Omental fat pad (tissue), 4 donors: ENCODE results near the gene HOXA4. TPM values are rescaled to one million over a fixed set of nuclear protein-coding genes. Genes with fewer than 3 reads are reported as not detected.

ENCODE experiments used
- ATAC-seq: fragments of 150-250 bp; one replicate; pipeline ENCODE4 v1.9.1; 2016; ENCODE audit warnings: mild to moderate bottlenecking, moderate library complexity; ENCODE audit not compliant: low FRiP score
- DNase-seq: peaks from one replicate; pipeline ENCODE4 v3.0.0-alpha.2; 2019; ENCODE audit warnings: low spot score
- CTCF ChIP-seq, 3 donors: fragments of 450-650 bp; IDR thresholded peaks; one replicate each; pipeline ENCODE4 v1.5.1; 2016 to 2017; ENCODE audit warnings: antibody characterized with exemption in 3 of 3, mild to moderate bottlenecking in 3 of 3, moderate library complexity in 2 of 3
- total RNA-seq, 4 donors: library from RNA; depleted of rRNA; stranded (reverse); fragments of >200 nt; gene quantifications; one replicate each; pipeline ENCODE4 v1.1.0, GENCODE V29; 2016

The HOXA4 gene
- total RNA-seq, 4 donors from 2014 or later: 1.6 to 5.7 (median 3.1) TPM

- ATAC-seq (no peak), DNase-seq (peak; percentile 20)
- TF ChIP-seq CTCF (IDR thresholded peaks at IDR 0.05): no peak
Measured at GRCh38 chr7:27151341-27151930, 20.9 kb upstream of the HOXA4 start.

GRCh38 chr7:27150568-27151340 lies 20.2 kb upstream of the HOXA4 start:
- TF ChIP-seq CTCF (IDR thresholded peaks at IDR 0.05): peak in 2 of 3 donors; percentile 54 to 79
- ATAC-seq (peak; percentile 67), DNase-seq (peak; percentile 46)

GRCh38 chr7:27149842-27150567 lies 19.4 kb upstream of the HOXA4 start:
- DNase-seq (peak; percentile 20), ATAC-seq (no peak)
- no peak for TF ChIP-seq CTCF (IDR thresholded peaks at IDR 0.05)

- TF ChIP-seq CTCF (IDR thresholded peaks at IDR 0.05): no peak
- DNase-seq (peak; percentile 18), ATAC-seq (no peak)
Measured at GRCh38 chr7:27148756-27149641, 18.4 kb upstream of the HOXA4 start.

GRCh38 chr7:27148031-27148755 lies 17.6 kb upstream of the HOXA4 start:
- peak; percentile 22 for DNase-seq
- ATAC-seq: no peak
- TF ChIP-seq CTCF (IDR thresholded peaks at IDR 0.05): no peak
